K562 (cell line): ENCODE results near the gene LSM6. TPM values are rescaled to one million over a fixed set of nuclear protein-coding genes. Genes with fewer than 3 reads are reported as not detected.

Source experiments
- CC2D1A ChIP-seq: fragments of 450-650 bp; IDR thresholded peaks from 2 replicates; pipeline ENCODE4 v1.6.1; 2017; ENCODE audit warnings: mild to moderate bottlenecking
- CREB1 ChIP-seq, 2 experiments: sonication (generic) in 1 of 2; formaldehyde crosslinking in 1 of 2; IDR thresholded peaks; 2 replicates each; pipeline versions ENCODE4 v1.6.1 to v1.8.0; 2012 to 2022; ENCODE audit warnings: inconsistent platforms in 1 of 2, mild to moderate bottlenecking in 1 of 2, missing genetic modification reagents in 1 of 2, moderate library complexity in 1 of 2
- FOXJ2 ChIP-seq: fragments of 200-800 bp; sonication (Bioruptor generic); IDR thresholded peaks from 2 replicates; pipeline ENCODE4 v1.6.1; 2016; ENCODE audit warnings: missing genetic modification characterization, missing compliant biosample characterization
- HNRNPH1 ChIP-seq: fragments of 200-400 bp; formaldehyde crosslinking; optimal IDR thresholded peaks from 2 replicates; pipeline ENCODE3; 2017; ENCODE audit warnings: low read depth, mild to moderate bottlenecking, low read length, moderate library complexity
- KAT8 ChIP-seq: fragments of 450-650 bp; IDR thresholded peaks from 2 replicates; pipeline ENCODE4 v1.6.1; 2016; ENCODE audit warnings: low read depth, mild to moderate bottlenecking
- MBD2 ChIP-seq: sonication (generic); IDR thresholded peaks from 2 replicates; pipeline ENCODE4 v1.6.1; 2016; ENCODE audit warnings: low read depth, borderline replicate concordance
- NFRKB ChIP-seq: fragments of 450-650 bp; IDR thresholded peaks from 2 replicates; pipeline ENCODE4 v1.6.1; 2016; ENCODE audit warnings: low read depth
- PURB ChIP-seq: sonication (generic); formaldehyde crosslinking; IDR thresholded peaks from 2 replicates; pipeline ENCODE4 v1.9.0; 2021; ENCODE audit warnings: low read depth, mild to moderate bottlenecking, missing genetic modification reagents
- ZNF3 ChIP-seq: fragments of 250-450 bp; sonication (Bioruptor Pico); IDR thresholded peaks from 2 replicates; pipeline ENCODE4 v1.5.0; 2021; ENCODE audit warnings: mild to moderate bottlenecking, moderate library complexity
- polyA plus RNA-seq, 8 experiments: library from polyadenylated mRNA; depleted of rRNA in 4 of 8; stranded (reverse) in 5 of 8; unstranded in 3 of 8; fragments of >200 nt; fragmentation: Nextera tagmentation in 2 of 8; fragmentation: Illumina TruSeq in 1 of 8; extraction: Ambion mirVana in 2 of 8; extraction: Trizol in 1 of 8; gene quantifications; 2 replicates each; pipeline versions ENCODE4 v1.2.1 to v1.2.3, GENCODE V29; 2011 to 2014; ENCODE audit warnings: inconsistent platforms in 1 of 8, missing spikeins in 1 of 8
- total RNA-seq, 7 experiments: library from RNA; depleted of rRNA in 6 of 7; stranded (reverse); fragments of >200 nt in 6 of 7; fragmentation: Illumina TruSeq in 2 of 7; extraction: Trizol in 2 of 7; gene quantifications; 2 replicates each; pipeline versions ENCODE4 v1.2.1 to v1.2.3, GENCODE V29; 2011 to 2021; ENCODE audit warnings: low replicate concordance in 1 of 7
- TF ChIP-seq, protein P1 (sequence below): fragments of 450-650 bp; IDR thresholded peaks from 2 replicates; pipeline ENCODE4 v1.7.0; 2016; ENCODE audit warnings: borderline replicate concordance
- TF ChIP-seq, protein P2 (sequence below): fragments of 450-650 bp; IDR thresholded peaks from 2 replicates; pipeline ENCODE4 v1.6.1; 2016; ENCODE audit warnings: low read depth
- TF ChIP-seq, protein P3 (sequence below), 3 experiments: fragments of 200-800 bp in 1 of 3; fragments of 250-450 bp in 1 of 3; fragments of 450-650 bp in 1 of 3; sonication (Bioruptor Pico) in 1 of 3; sonication (Bioruptor generic) in 1 of 3; formaldehyde crosslinking in 1 of 3; IDR thresholded peaks; 2 replicates each; pipeline versions ENCODE4 v1.6.1 to v1.8.0; 2016 to 2022; ENCODE audit warnings: mild to moderate bottlenecking in 2 of 3, missing genetic modification characterization in 2 of 3, missing compliant biosample characterization in 1 of 3, moderate library complexity in 1 of 3
- TF ChIP-seq, protein P4 (sequence below): sonication (generic); formaldehyde crosslinking; IDR thresholded peaks from 2 replicates; pipeline ENCODE4 v1.8.1; 2022; ENCODE audit warnings: missing genetic modification reagents

The LSM6 gene
- total and polyA plus RNA-seq, 9 of the 15 experiments (the other 6 are each of a cell fraction or from before 2014, with no cell fraction given), result 39.9 to 150 (median 97.4) TPM

DNA sequence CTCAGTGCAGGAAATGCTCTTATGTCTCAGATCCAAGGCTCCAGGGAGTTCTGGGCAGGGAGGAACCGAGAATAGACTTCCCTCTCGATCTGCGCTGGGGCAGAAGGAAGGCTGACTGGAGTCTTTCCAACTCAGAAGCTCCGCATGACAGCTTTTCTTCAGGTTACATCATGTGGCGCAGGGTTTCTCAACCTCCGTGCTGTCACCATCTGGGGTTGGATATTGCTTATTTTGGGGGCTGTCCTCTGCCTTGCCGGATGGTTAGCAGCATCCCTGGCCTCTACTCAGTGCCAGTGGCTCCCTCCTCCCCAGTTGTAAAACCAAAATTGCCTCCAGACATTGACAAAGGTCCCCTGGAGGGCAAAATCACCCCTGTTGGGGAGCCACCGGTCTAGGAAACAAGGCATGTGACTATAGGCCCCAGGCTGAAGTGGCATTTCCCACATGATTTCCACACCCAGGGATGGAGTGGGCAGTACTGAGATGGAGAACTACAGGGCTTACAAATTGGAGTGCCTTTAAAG lies 60.2 kb downstream of the LSM6 start (continued):
- TF ChIP-seq, protein P1, sequence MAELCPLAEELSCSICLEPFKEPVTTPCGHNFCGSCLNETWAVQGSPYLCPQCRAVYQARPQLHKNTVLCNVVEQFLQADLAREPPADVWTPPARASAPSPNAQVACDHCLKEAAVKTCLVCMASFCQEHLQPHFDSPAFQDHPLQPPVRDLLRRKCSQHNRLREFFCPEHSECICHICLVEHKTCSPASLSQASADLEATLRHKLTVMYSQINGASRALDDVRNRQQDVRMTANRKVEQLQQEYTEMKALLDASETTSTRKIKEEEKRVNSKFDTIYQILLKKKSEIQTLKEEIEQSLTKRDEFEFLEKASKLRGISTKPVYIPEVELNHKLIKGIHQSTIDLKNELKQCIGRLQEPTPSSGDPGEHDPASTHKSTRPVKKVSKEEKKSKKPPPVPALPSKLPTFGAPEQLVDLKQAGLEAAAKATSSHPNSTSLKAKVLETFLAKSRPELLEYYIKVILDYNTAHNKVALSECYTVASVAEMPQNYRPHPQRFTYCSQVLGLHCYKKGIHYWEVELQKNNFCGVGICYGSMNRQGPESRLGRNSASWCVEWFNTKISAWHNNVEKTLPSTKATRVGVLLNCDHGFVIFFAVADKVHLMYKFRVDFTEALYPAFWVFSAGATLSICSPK, result no peak
- TF ChIP-seq, protein P2, sequence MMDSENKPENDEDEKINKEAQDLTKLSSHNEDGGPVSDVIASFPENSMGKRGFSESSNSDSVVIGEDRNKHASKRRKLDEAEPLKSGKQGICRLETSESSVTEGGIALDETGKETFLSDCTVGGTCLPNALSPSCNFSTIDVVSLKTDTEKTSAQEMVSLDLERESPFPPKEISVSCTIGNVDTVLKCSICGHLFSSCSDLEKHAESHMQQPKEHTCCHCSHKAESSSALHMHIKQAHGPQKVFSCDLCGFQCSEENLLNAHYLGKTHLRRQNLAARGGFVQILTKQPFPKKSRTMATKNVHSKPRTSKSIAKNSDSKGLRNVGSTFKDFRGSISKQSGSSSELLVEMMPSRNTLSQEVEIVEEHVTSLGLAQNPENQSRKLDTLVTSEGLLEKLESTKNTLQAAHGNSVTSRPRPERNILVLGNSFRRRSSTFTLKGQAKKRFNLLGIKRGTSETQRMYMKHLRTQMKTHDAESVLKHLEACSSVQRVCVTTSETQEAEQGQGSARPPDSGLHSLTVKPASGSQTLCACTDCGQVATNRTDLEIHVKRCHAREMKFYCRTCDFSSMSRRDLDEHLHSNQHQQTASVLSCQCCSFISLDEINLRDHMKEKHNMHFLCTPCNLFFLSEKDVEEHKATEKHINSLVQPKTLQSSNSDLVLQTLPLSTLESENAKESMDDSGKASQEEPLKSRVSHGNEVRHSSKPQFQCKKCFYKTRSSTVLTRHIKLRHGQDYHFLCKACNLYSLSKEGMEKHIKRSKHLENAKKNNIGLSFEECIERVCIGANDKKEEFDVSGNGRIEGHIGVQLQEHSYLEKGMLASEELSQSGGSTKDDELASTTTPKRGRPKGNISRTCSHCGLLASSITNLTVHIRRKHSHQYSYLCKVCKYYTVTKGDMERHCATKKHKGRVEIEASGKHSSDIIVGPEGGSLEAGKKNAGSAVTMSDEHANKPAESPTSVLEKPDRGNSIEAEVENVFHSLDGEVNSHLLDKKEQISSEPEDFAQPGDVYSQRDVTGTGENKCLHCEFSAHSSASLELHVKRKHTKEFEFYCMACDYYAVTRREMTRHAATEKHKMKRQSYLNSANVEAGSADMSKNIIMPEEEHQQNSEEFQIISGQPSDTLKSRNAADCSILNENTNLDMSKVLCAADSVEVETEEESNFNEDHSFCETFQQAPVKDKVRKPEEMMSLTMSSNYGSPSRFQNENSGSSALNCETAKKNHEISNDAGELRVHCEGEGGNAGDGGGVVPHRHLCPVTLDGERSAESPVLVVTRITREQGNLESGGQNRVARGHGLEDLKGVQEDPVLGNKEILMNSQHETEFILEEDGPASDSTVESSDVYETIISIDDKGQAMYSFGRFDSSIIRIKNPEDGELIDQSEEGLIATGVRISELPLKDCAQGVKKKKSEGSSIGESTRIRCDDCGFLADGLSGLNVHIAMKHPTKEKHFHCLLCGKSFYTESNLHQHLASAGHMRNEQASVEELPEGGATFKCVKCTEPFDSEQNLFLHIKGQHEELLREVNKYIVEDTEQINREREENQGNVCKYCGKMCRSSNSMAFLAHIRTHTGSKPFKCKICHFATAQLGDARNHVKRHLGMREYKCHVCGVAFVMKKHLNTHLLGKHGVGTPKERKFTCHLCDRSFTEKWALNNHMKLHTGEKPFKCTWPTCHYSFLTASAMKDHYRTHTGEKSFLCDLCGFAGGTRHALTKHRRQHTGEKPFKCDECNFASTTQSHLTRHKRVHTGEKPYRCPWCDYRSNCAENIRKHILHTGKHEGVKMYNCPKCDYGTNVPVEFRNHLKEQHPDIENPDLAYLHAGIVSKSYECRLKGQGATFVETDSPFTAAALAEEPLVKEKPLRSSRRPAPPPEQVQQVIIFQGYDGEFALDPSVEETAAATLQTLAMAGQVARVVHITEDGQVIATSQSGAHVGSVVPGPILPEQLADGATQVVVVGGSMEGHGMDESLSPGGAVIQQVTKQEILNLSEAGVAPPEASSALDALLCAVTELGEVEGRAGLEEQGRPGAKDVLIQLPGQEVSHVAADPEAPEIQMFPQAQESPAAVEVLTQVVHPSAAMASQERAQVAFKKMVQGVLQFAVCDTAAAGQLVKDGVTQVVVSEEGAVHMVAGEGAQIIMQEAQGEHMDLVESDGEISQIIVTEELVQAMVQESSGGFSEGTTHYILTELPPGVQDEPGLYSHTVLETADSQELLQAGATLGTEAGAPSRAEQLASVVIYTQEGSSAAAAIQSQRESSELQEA, result no peak
- no peak for TF ChIP-seq CC2D1A
- TF ChIP-seq FOXJ2, result 0 out of 2 replicates have a peak, but pooled peaks have one; percentile 23
- TF ChIP-seq KAT8, result no peak
- TF ChIP-seq HNRNPH1, result no peak
- no peak for TF ChIP-seq CREB1 (IDR thresholded peaks at IDR 0.05)
- no peak for TF ChIP-seq CREB1 (CRISPR knock-in tag; IDR thresholded peaks at IDR 0.05)
- TF ChIP-seq, protein P3, sequence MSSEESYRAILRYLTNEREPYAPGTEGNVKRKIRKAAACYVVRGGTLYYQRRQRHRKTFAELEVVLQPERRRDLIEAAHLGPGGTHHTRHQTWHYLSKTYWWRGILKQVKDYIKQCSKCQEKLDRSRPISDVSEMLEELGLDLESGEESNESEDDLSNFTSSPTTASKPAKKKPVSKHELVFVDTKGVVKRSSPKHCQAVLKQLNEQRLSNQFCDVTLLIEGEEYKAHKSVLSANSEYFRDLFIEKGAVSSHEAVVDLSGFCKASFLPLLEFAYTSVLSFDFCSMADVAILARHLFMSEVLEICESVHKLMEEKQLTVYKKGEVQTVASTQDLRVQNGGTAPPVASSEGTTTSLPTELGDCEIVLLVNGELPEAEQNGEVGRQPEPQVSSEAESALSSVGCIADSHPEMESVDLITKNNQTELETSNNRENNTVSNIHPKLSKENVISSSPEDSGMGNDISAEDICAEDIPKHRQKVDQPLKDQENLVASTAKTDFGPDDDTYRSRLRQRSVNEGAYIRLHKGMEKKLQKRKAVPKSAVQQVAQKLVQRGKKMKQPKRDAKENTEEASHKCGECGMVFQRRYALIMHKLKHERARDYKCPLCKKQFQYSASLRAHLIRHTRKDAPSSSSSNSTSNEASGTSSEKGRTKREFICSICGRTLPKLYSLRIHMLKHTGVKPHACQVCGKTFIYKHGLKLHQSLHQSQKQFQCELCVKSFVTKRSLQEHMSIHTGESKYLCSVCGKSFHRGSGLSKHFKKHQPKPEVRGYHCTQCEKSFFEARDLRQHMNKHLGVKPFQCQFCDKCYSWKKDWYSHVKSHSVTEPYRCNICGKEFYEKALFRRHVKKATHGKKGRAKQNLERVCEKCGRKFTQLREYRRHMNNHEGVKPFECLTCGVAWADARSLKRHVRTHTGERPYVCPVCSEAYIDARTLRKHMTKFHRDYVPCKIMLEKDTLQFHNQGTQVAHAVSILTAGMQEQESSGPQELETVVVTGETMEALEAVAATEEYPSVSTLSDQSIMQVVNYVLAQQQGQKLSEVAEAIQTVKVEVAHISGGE (CRISPR knock-in tag; IDR thresholded peaks at IDR 0.05), result no peak
- TF ChIP-seq PURB (CRISPR knock-in tag), result no peak
- no peak for TF ChIP-seq MBD2
- TF ChIP-seq ZNF3 (CRISPR knock-in tag), result no peak
- no peak for TF ChIP-seq NFRKB
- TF ChIP-seq, protein P4, sequence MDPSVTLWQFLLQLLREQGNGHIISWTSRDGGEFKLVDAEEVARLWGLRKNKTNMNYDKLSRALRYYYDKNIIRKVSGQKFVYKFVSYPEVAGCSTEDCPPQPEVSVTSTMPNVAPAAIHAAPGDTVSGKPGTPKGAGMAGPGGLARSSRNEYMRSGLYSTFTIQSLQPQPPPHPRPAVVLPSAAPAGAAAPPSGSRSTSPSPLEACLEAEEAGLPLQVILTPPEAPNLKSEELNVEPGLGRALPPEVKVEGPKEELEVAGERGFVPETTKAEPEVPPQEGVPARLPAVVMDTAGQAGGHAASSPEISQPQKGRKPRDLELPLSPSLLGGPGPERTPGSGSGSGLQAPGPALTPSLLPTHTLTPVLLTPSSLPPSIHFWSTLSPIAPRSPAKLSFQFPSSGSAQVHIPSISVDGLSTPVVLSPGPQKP (CRISPR knock-in tag), result no peak
